NT2/D1 (cell line): ENCODE measurements around the gene RGS9.

Source experiments
- SUZ12 ChIP-seq: IDR thresholded peaks from 2 replicates; pipeline ENCODE4 v1.6.1; 2011; ENCODE audit not compliant: insufficient read length, insufficient read depth; ENCODE audit errors: extremely low read depth
- ZNF274 ChIP-seq: IDR thresholded peaks from 2 replicates; pipeline ENCODE4 v1.6.1; 2011; ENCODE audit warnings: mild to moderate bottlenecking, low read depth, low read length

DNA sequence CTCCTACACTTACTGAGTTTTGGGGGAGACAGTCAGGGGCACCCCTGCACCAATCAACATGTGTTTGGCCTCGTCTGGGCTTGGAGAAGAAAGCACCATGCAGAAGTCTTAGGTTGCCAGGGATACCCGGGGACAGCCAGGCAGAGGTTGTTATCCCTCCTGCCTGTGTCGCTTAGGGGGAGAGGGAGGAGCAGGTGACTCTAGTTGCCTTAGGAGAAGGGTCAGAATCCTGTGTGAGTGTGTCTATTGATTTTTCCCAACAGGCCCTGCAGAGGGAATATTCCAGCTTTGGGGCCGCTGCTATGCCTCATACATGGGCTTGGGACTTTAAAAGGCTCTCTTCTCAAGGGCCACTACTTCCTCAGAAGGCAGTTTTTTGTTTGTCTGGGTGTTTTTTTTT, 89.1 kb downstream of the RGS9 start:
- TF ChIP-seq ZNF274 (no peak), SUZ12 (no peak)
